Astrocyte of the cerebellum (primary cell): Measurements from ENCODE around the gene NFX1.

Experiments used
- DNase-seq: peaks from one replicate; pipeline ENCODE4 v3.0.0-alpha.2; 2011; ENCODE audit warnings: low read depth
- H3K4me3 ChIP-seq: 2 replicates; pipeline ENCODE4 v1.5.1; 2011; ENCODE audit warnings: mild to moderate bottlenecking, low read depth, low read length, moderate library complexity
- CTCF ChIP-seq: IDR thresholded peaks from 2 replicates; pipeline ENCODE4 v1.5.1; 2012; ENCODE audit warnings: low read length, low read depth, moderate library complexity, mild to moderate bottlenecking; ENCODE audit errors: missing control alignments
- in situ Hi-C: cut with HindIII; loops from 2 replicates; pipeline ENCODE4 v1.10.0; 2017; ENCODE audit warnings: low sequenced_read_pairs

The NFX1 gene

GRCh38 chr9:33248606-33249005 is 41.7 kb upstream of the NFX1 start:
- no peak overlapping the region for H3K4me3 ChIP-seq
- no peak for TF ChIP-seq CTCF
- in situ Hi-C loops: no loop called here
- no peak for DNase-seq

GRCh38 chr9:33249087-33249658 is 41.1 kb upstream of the NFX1 start:
- H3K4me3 ChIP-seq: no peak overlapping the region
- DNase-seq: no peak
- no peak for TF ChIP-seq CTCF
- in situ Hi-C loops: no loop called here

DNA sequence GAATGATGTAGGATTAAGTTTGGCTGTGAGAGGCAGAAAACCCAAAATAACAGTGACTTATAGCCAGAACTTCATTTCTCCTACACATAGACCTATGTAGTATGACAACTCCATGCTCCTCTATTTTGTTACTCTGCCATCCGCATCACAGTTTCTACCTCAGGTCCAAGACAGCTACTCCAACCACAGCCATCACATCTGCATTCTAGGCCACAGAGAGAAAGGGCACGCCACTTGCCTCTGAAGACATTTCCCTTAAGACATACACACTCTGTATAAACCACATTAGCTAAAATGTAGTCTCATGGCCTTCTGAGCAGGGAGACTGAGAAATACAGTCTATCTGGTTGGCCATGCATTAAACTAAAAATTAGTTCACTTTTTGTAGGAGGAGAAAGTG is 40.3 kb upstream of the NFX1 start:
- in situ Hi-C loops: no loop called here
- no peak overlapping the region for H3K4me3 ChIP-seq
- DNase-seq: no peak
- no peak for TF ChIP-seq CTCF

GRCh38 chr9:33250458-33250995 is 39.8 kb upstream of the NFX1 start:
- in situ Hi-C loops: no loop called here
- TF ChIP-seq CTCF: no peak
- H3K4me3 ChIP-seq: no peak overlapping the region
- DNase-seq: no peak

- TF ChIP-seq CTCF: no peak
- in situ Hi-C loops: no loop called here
- H3K4me3 ChIP-seq: no peak overlapping the region
- DNase-seq: no peak
Observed at GRCh38 chr9:33254211-33254610, 36.1 kb upstream of the NFX1 start.

DNA sequence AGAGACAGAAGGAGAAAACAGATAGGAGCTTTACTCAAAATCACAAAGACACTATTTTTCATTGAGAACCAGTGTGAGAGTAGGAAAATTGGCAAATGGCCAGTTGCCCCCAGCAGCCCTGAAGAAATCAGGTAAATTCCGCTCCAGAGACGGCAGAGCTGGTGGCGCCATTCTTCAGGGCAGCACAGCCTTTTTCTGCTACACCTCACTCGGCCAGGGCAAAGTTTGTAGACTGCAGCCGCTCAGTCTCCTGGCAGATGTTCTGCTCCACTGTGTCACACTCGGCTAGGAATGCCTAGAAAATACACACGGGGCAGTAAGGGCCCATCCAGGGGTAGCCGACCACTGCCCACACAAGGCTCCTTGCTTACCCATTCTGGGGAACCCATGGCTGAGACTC is 35.3 kb upstream of the NFX1 start:
- no peak for DNase-seq
- TF ChIP-seq CTCF: no peak
- in situ Hi-C loops: no loop called here
- no peak overlapping the region for H3K4me3 ChIP-seq
